GM12874 (cell line): ENCODE results near the gene KCNG1.

ENCODE experiments used
- CTCF ChIP-seq: IDR thresholded peaks from 2 replicates; pipeline ENCODE4 v1.5.1; 2011; ENCODE audit warnings: low read depth, mild to moderate bottlenecking, control low read depth, low read length, moderate library complexity; ENCODE audit not compliant: insufficient read depth

Gene KCNG1

GRCh38 chr20:51023617-51024155 is 779 bp upstream of the KCNG1 start:
- no peak for TF ChIP-seq CTCF

GRCh38 chr20:51022227-51022802 is 592 bp downstream of the KCNG1 start:
- TF ChIP-seq CTCF: no peak

- no peak for TF ChIP-seq CTCF
These were observed 1.6 kb downstream of the KCNG1 start for GRCh38 chr20:51021067-51022025.

GRCh38 chr20:51020657-51021056 is 2.2 kb downstream of the KCNG1 start:
- no peak for TF ChIP-seq CTCF

- no peak for TF ChIP-seq CTCF
These were observed 3.0 kb downstream of the KCNG1 start for GRCh38 chr20:51019656-51020592.

GRCh38 chr20:51017251-51017650 is 5.7 kb downstream of the KCNG1 start:
- TF ChIP-seq CTCF: no peak
